Activated CD4-positive, CD25-positive, alpha-beta regulatory T cell (primary cell): Measurements from ENCODE around the gene KPNB1.

Experiments used
- DNase-seq, 4 experiments: peaks; one replicate each; lab custom pipeline; 2025; lab: John Stamatoyannopoulos, UW

KPNB1 gene

DNA sequence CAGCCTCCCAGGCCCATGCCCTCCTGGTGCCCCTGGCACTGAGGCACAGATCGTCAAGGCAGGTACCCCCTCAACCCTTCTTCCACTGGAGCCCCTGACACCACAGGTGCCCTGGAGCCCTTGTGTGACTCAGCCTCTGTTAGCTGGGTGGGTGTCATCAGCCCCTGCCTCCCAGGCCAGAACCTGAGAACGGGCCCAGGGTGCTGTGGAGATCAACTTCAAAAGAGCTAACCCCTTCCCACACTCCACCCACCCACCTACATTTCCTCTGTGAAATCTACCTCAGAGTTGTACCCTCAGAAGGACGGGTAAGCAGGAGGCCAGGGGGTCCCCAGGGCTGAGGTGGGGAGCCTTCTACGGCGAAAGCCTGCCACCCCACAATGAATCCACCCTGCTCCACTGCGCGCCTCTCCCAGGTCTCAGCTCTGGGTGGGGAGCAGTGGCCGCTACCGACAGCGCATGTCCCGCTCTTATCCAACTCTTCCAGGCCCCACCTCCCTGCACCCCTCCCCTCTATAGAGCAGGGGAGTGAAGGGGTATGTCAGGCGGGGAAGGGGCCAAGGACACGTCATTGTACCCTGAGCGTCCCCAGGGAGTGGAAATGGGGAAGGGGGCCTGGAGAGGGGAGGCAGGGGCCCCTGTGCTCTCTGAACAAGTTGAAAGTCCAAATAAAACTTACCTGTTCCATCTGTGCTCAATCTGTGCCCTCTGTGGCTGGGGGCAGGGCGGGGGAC is 61.8 kb downstream of the KPNB1 start:
- no peak for DNase-seq

- DNase-seq = no peak
Measured at GRCh38 chr17:47712330-47713023, 62.8 kb downstream of the KPNB1 start.

DNA sequence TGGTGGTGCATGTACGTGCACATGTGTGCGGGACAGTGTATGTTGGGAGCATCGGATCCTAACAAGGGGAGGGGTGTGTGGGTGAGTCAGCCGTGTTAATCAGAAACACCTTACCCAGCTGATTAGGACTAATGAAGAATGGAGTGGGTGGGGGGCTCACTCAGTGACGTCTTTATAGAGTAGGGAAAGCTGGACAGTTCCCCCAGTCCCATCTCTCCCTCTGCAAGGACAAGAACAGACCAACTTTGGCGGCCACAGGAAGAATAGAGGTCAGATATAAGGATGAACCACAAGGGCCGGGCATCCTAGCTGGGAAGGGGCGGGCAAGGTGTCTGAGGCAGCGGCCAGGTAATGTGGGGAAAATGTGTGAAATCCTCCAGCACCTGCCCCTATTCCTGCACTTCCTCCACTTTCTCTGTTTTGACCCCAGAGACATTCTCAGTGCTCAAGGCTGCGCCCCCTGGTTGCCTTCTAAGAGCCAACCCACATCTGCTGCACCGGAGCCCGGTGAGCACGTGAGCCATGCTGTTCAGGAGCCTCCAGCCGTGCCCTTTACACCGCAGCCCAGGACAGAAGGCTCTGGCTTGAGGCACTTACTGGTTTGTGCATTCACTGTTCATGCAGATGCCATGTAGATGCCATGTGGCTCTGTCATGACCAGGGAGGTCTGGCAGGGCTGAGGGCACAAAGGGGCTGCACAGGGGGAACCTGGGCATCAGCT is 64.4 kb downstream of the KPNB1 start:
- no peak for DNase-seq

DNA sequence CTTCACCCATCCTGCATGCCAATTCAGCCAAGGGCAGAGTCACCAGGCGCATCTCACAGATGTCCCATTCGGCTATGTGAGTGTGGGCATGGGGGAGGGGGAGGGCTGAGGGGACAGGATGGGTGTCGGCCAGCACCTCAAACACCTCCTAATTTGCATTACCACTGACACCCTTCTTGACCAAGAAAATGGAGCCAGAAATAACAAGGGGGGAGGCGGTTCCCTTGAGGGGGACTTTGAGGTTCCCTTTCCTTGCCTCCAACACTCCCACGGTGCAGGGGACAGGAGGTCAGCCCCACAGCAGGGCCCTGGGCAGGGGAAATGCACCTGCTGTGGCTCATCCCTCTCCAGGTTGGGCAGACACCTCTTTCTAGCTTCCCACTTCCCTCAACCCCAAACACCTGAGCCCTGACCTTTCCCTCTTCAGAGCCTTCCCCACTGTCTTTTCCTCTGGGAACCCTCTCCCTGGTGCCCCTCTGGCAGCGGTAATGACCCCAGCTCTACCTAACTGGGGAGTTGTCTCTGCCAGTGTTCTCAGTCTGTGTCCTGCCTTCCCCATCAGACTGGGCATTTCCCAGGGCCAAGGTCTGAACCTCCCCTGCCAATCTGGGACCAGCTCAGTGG is 65.2 kb downstream of the KPNB1 start:
- DNase-seq = no peak

- DNase-seq = no peak
Measured at GRCh38 chr17:47715669-47716325, 66.1 kb downstream of the KPNB1 start.

DNA sequence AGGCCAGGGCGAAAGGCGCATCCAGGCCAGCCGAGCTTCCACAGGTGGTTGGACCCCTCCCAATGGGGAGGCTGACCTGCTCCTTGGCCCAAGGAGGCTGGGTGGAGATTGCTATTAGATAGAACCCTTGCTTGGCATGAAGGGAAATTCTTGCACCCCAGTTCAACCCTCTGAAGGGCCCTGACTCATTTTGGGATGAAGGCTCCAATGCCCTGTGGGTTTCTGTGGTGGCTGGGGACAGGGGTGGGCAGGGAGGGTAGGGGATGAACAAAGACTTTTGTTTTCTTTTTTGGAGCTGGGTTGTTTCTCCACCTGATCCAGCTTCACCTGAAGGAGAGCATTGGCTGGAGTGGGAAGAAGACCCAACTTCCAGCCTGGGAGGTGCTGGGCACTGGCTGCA is 66.7 kb downstream of the KPNB1 start:
- no peak for DNase-seq

GRCh38 chr17:47717261-47717697 is 67.6 kb downstream of the KPNB1 start:
- DNase-seq = no peak

- no peak for DNase-seq
Measured at GRCh38 chr17:47717979-47718621, 68.4 kb downstream of the KPNB1 start.

- DNase-seq = no peak
Measured at GRCh38 chr17:47718634-47719405, 69.1 kb downstream of the KPNB1 start.

- DNase-seq = peak in 2 of 4 experiments; percentile 44
Measured at GRCh38 chr17:47719411-47720152, 69.9 kb downstream of the KPNB1 start.

DNA sequence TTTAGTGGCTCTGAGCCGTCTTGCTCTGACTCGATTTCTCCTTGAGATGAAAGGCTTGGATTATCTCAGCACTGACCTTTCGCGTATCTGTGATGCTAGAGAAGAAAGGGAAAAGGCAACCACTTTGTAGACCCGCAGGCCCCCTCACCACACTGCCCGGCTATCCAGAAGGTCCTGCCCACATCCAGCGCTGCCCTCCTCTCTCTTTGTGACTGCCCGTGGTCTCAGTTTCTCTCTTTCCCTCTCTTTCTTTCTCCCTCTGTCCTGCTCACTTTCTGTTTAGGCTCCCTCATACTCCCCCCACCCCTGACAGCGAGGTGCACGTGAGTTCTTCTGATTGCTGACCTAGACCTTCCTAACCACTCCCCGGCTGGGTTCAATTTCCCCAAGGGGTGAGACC is 70.5 kb downstream of the KPNB1 start:
- no peak for DNase-seq

DNA sequence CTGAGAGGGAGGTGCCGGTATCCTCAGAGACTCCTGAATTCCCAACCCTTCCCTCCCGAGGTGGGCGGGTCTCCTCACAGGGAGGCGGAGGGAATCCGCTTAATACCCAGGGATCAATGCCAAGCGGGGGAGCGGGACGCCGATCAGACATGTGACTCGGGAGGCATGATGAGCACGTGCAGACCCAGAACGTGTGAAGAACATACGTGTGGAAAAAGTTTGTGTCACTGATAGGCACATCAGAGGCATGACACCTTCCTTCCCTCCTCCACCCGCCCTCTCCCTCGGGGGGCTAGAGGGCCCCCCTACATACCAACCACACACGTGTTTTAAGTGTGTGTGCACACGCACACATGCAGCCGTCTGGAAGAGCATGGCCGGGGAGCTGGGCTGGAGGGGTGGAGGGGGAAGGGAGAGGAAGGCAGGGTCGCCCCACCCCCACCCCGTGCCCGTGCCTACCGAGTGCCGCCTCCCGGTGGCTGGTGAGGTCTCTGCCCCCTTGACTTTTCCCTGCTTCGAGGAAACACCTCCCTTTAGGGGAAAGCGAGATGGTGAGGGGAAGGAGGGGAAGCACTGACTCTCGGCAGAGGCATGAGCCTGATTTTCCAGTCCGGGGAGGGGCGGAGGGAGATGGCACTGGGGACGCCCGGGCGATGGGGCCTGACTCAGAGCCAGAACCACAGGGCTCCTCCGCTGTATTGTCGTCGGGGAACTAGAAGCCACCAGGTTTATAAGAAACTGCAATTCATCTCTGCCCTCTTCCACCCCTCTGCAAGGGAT is 71.2 kb downstream of the KPNB1 start:
- peak; percentile 28 to 90 (median 60) for DNase-seq

DNA sequence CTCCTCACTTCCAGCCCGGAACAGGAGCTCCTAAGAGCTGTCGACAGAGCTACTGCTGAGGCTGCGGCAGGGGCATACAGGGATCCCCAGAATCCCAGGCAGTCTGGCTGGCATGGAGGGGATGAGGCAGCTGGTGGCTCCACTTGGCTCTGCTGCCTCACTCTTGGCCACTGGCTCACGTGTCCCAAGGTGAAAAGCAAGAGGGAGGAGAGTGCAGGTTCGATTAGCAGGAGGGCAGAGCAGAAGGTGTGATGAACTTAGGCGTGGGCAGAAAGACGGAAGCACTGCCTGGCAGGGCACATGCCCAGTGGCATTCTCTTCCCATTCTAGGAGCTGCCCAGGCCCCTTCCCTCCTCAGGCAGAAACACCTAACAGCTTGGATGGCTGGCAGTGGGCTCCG is 72.0 kb downstream of the KPNB1 start:
- DNase-seq = no peak

DNA sequence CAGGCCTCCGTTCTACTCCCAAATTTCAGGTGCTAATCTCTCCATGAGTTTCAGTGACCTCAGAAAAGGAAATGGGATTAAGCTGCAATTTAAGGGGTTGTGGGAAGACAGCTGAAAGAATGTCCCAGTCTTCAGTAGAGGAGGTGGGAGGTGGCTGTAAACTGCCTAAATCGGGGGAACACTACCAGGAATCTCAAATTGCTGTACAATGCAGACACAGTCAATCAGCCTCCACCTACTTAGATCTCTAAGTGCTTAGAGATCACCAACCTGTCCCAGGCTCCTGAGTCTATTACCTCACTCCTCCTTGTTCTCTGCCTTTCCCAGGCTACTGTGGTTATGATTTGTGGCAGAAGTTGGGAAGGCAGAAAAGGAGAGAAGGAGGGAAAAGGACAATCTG is 75.0 kb downstream of the KPNB1 start:
- DNase-seq = no peak

DNA sequence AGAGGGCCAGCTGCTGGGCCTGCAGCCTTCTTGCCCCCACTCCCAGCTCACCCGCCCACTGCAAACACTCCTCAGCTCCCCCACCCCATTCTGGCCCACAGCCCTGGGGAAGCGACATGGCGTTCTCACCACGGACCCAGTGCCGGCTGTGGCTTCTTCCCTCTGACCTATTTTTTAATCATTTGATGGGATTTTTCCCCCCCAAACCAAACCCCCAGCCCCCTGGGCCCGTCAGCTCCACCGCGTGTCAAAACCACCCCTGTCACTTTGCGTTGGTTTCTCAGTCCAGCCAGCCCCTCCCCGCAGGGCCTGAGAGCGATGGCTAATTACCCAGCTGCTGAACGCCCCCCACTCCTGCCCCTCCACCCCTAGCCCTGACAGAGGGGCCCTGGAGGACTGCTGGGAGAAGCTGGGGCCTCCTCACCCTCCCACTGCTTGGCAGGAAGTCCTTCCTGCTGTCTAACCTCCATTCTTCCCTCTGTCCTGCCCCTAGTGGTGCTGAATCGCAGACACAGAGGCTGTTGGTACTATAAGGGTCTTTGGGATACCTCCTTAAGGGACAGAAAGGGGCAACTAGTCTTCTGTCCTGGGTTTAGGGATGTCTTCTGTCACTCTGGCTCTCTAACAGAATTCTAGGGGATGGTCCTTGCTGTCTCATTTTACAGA is 75.9 kb downstream of the KPNB1 start:
- DNase-seq = no peak

DNA sequence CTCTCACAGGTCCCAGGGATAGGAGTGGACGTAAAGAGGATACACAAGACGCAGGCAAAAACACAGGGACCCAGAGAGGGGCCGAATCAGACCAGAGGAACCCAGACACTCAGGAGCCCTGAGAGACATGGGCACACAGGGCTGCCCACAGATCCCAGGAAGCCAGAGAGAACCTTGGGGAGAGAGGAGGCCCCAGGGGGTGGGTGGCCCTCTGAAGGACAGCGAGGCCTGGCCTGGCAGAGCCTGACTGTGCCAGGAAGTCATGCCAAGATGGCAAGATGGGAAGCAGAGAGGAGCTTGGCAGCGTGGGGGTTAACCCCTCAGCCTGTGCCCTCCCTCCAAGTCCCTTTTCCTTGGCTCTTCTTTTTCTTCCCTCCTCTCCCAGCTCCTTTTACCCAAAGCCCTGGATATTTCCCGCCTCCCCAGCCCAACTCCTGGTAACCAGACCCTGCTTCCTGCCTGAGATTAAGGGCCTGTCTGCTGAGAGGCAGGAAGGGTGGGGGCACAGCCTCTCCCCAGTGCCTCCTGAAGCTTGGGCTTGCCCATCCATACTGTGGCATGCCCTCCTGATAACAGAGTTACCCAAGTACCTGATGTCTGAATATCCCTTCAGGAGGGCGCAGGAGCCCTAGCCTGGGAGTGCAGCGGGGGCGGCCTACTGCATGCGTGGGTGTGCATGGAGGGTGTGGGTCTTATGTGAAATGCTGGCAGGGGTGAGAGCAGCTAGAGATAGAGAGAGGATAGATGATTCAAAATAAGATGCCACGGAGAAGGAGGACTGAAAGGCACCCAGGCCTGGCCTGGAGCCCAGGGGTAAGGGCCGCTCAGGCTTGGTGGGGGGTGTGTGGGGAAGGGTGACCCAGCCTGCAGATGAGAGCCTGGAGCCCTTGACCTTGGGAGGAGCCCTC is 77.3 kb downstream of the KPNB1 start:
- no peak for DNase-seq

GRCh38 chr17:47727704-47728036 is 78.0 kb downstream of the KPNB1 start:
- no peak for DNase-seq
